H1 (cell line): ENCODE data around the gene IFNL4.

Source experiments
- EP300 ChIP-seq, 2 experiments: IDR thresholded peaks; 1 replicate in 1 of 2; 2 replicates in 1 of 2; pipeline ENCODE4 v1.6.1; 2011 to 2012; ENCODE audit warnings: low read depth in 2 of 2, low read length in 2 of 2, mild to moderate bottlenecking in 2 of 2, borderline replicate concordance in 1 of 2, inconsistent platforms in 1 of 2, moderate library complexity in 1 of 2
- EZH2 ChIP-seq: fragments of 200-600 bp; sonication (generic); IDR thresholded peaks from 2 replicates; pipeline ENCODE4 v1.7.1; 2012; ENCODE audit warnings: low read depth, mild to moderate bottlenecking, moderate library complexity, low read length, inconsistent platforms; ENCODE audit not compliant: severe bottlenecking
- FOSL1 ChIP-seq: IDR thresholded peaks from 2 replicates; pipeline ENCODE4 v1.6.1; 2011; ENCODE audit warnings: mild to moderate bottlenecking, low read depth, low read length, moderate library complexity; ENCODE audit not compliant: insufficient read depth
- JUND ChIP-seq: IDR thresholded peaks from 2 replicates; pipeline ENCODE4 v1.6.1; 2011; ENCODE audit warnings: mild to moderate bottlenecking, improper control_type of control experiment, low read length
- POLR2A ChIP-seq, 2 experiments: IDR thresholded peaks; 1 replicate in 1 of 2; 2 replicates in 1 of 2; pipeline ENCODE4 v1.6.1; 2011; ENCODE audit warnings: low read depth in 2 of 2, low read length in 2 of 2, mild to moderate bottlenecking in 2 of 2; ENCODE audit errors: control extremely low read depth in 1 of 2
- POU5F1 ChIP-seq: IDR thresholded peaks from 2 replicates; pipeline ENCODE4 v1.6.1; 2011; ENCODE audit warnings: low read depth, mild to moderate bottlenecking, low read length, moderate library complexity
- RFX5 ChIP-seq: IDR thresholded peaks from 2 replicates; pipeline ENCODE4 v1.6.1; 2011; ENCODE audit warnings: low read depth, low read length, improper control_type of control experiment, borderline replicate concordance
- SP4 ChIP-seq: IDR thresholded peaks from 2 replicates; pipeline ENCODE4 v1.6.1; 2012; ENCODE audit warnings: low read length, inconsistent platforms
- TAF1 ChIP-seq: IDR thresholded peaks from 2 replicates; pipeline ENCODE4 v1.6.1; 2011; ENCODE audit warnings: mild to moderate bottlenecking, low read depth, low read length
- TCF12 ChIP-seq: IDR thresholded peaks from 2 replicates; pipeline ENCODE4 v1.6.1; 2011; ENCODE audit warnings: low read depth, mild to moderate bottlenecking, low read length
- TEAD4 ChIP-seq: IDR thresholded peaks from 2 replicates; pipeline ENCODE4 v1.6.1; 2012; ENCODE audit warnings: low read depth, low read length, inconsistent platforms, mixed read lengths
- TF ChIP-seq, protein P1 (sequence below), 3 experiments: IDR thresholded peaks; 1 replicate in 2 of 3; 2 replicates in 1 of 3; pipeline versions ENCODE4 v1.5.1 to v1.6.1; 2011; ENCODE audit warnings: low read length in 3 of 3, mild to moderate bottlenecking in 3 of 3, inconsistent platforms in 2 of 3, low read depth in 1 of 3, moderate library complexity in 1 of 3; ENCODE audit not compliant: insufficient read depth in 1 of 3; ENCODE audit errors: control extremely low read depth in 1 of 3
- TF ChIP-seq, protein P2 (sequence below): IDR thresholded peaks from 2 replicates; pipeline ENCODE4 v1.6.1; 2011; ENCODE audit warnings: low read length, improper control_type of control experiment

DNA sequence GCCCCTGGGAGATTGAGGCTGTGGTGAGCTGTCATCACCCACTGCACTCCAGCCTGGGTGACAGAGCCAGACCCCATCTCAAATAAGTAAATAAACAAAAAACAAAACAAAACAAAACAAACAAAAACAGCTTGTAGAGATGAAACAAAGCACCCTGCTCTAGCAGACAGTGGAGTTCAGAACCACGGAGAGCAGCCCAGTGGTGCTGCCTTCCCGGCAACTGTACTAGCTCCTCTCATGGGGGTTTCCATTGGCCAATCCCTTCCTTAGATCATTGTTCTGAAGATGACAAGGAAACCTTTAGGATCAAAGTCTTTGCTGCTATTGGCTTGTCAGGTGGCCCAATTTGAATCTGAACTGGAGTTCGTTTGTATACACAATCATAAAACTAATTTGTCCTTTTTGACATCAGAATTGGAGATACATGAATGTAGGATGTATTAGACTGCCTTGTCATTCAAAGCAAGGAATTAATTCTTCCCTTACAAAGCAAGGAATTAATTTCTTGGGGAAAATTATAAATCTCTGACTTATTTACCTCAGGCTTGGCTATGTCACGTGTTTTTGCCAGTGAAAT lies 24.9 kb downstream of the IFNL4 start:
- TF ChIP-seq TEAD4 (no peak), SP4 (no peak), EZH2 (no peak), EP300 (IDR thresholded peaks at IDR 0.05; ENCODE audit: borderline replicate concordance in 1 of 2, low read depth in 2 of 2, low read length in 2 of 2) (no peak), TCF12 (no peak), RFX5 (peak; percentile 93), FOSL1 (no peak), TAF1 (no peak), POU5F1 (no peak), POLR2A (IDR thresholded peaks at IDR 0.05; ENCODE audit: control extremely low read depth in 1 of 2, low read depth in 2 of 2, low read length in 2 of 2) (no peak), JUND (no peak)
- TF ChIP-seq, protein P1, sequence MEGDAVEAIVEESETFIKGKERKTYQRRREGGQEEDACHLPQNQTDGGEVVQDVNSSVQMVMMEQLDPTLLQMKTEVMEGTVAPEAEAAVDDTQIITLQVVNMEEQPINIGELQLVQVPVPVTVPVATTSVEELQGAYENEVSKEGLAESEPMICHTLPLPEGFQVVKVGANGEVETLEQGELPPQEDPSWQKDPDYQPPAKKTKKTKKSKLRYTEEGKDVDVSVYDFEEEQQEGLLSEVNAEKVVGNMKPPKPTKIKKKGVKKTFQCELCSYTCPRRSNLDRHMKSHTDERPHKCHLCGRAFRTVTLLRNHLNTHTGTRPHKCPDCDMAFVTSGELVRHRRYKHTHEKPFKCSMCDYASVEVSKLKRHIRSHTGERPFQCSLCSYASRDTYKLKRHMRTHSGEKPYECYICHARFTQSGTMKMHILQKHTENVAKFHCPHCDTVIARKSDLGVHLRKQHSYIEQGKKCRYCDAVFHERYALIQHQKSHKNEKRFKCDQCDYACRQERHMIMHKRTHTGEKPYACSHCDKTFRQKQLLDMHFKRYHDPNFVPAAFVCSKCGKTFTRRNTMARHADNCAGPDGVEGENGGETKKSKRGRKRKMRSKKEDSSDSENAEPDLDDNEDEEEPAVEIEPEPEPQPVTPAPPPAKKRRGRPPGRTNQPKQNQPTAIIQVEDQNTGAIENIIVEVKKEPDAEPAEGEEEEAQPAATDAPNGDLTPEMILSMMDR (IDR thresholded peaks at IDR 0.05; ENCODE audit: control extremely low read depth in 1 of 3, insufficient read depth in 1 of 3, low read depth in 1 of 3, low read length in 3 of 3): no peak
- TF ChIP-seq, protein P2, sequence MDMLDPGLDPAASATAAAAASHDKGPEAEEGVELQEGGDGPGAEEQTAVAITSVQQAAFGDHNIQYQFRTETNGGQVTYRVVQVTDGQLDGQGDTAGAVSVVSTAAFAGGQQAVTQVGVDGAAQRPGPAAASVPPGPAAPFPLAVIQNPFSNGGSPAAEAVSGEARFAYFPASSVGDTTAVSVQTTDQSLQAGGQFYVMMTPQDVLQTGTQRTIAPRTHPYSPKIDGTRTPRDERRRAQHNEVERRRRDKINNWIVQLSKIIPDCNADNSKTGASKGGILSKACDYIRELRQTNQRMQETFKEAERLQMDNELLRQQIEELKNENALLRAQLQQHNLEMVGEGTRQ: no peak
